Measurements from ENCODE around the gene CCDC154.

Gene CCDC154

DNA sequence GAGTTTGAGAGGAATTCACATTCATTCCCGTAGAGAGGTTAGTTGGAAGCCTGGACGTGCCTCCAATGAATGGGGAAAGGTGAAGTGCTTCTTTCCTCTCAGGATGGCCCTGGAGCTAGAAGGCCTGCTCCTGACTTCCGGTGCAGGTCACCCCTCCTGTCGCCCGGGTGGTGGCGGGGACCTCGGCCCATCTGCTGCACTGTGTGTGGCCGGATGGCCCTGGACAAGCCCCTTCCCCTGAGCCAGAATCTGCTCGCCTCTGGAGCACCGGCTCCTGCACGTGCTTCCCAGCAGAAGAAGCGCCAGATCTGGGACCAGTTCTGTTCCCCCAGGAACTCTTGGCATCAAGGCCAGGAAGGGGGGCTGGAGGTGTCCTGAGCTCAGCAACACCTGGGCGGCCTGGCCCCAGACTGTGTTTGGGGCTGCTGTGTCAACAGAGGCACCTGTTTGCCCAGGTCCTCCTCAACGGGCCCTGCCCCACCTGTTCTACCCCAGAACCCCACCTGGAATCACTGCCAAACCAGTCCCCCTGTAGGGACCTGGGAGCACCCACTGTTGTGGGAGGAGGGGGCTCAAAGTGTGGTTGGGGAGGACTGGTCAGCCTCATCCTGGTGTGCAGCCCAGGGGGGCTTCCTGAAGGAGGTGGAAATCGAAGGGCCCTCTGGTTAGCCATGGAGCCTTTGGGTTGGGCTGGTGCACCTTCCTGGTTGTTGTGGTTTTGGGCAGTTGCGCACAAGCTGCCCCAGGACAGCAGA lies 18.6 kb downstream of the CCDC154 start:
- no peak for DNase-seq (ENCODE audit: low read depth, low spot score)

DNA sequence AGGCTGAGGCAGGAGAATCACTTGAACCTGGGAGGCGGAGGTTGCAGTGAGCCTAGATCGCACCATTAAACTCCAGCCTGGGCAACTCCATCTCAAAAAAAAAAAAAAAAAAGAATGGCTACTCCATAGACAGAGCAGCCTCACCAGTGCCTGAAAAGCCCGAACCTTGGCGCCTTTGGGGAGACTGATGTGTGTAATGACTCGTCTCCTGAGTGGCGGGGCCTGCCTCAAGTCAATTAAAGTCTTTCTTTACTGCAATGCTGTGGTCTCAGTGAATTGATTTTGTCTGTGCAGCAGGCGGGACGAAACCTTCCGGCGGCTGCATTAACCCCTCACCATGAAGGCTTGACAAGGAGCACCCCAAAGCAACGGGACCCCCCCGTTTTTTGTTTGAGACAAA lies 20.3 kb downstream of the CCDC154 start:
- DNase-seq (ENCODE audit: low read depth, low spot score) = no peak

DNA sequence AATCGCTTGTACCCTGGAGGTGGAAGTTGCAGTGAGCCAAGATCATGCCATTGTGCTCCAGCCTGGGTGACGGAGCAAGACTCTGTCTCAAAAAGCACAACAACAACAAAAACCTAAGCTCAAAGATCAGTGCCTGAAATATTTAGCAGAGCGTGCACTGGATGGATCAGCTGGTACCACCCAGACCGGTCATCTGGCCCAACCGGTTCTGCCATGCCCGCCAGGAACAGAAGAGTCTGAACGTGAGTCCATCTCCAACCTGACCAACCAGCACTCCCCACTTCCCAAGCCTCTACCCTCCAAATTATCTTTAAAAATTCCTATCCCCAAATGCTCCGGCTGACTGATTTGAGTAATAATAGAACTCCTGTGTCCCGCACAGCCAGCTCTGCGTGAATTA lies 22.3 kb downstream of the CCDC154 start:
- no peak for DNase-seq (ENCODE audit: low read depth, low spot score)

DNA sequence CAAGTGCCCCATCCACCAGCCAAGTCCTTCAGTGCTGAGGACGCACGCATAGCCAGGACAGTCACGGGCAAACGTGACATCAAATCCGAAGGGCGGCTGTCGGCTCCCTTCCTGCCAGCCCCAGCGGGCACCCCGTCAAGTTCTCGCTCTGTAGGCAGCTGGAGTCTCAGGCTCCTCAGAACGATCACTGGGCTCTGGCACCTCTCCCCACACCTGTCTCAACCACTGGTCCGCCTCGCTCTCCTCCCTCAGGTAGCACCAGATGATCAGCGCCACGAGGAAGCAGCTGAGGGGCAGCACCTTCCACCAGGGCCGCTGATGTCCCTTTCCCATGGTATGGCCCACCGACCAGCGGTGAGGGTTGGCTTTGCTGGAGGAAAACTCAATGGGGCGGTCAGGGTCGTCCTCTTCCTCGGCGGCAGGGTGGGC lies 24.2 kb downstream of the CCDC154 start:
- no peak for DNase-seq (ENCODE audit: low read depth, low spot score)

DNA sequence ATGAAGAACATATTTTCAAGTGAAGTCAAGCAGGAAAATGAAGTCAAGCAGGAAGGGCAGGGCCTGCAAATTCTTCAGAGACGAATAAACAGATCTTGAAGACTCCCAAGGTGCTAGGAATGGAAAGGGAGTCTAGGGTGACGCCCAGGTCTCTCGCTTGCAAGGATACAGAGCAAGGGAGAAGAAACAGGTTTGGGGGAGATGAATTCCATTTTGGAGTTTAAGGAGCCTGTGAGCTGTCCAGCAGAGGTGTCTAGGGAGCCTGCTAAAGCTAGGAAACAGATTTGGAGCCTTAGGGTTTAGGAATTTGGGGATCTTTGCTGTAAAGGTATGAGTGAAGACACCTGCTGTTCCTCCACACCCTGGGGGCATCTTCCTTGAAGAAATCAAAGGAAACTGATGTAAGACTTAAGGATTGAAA lies 27.8 kb downstream of the CCDC154 start:
- no peak for DNase-seq (ENCODE audit: low read depth, low spot score)

DNA sequence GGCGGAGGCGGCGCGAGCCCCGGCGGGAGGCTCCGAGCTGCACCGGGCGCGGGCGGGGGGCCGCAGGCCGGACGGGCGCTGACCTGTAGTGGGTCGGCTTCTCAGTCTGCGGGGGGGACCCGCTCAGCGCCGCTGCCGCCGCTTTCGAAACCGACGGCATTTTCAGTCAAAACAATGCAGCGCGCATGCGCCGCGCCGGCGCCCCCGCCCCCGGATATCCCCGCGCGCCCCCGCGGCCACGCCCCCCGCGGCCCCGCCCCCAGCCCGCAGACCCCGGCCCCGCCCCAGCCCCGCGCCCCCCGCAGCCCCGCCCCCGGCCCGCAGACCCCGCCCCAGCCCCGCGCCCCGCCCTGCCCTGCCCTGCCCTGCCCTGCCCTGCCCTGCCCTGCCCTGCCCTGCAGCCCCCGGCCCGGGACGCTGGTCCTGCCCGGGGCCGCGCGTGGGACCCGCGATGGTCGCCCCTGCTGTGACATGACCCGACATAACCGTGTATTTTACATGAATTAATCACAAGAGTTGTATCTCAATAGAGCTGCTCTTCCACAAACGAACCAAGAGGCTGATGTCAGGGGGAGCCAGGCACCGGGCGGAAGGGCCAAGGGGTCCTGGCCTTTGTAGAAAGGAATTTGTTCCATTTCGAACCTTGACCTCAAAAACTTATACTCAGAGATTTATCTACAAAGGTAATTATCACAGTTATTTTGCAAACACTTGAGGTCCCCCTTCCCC lies 29.7 kb downstream of the CCDC154 start, which contains the start of gene UNKL:
Gene UNKL, minus strand, starts transcription at position 173 of the 729 bp plus-strand sequence. Its CDS starts 13 bp downstream, at position 160.
- peak; percentile 64 for DNase-seq (ENCODE audit: low read depth, low spot score)

DNA sequence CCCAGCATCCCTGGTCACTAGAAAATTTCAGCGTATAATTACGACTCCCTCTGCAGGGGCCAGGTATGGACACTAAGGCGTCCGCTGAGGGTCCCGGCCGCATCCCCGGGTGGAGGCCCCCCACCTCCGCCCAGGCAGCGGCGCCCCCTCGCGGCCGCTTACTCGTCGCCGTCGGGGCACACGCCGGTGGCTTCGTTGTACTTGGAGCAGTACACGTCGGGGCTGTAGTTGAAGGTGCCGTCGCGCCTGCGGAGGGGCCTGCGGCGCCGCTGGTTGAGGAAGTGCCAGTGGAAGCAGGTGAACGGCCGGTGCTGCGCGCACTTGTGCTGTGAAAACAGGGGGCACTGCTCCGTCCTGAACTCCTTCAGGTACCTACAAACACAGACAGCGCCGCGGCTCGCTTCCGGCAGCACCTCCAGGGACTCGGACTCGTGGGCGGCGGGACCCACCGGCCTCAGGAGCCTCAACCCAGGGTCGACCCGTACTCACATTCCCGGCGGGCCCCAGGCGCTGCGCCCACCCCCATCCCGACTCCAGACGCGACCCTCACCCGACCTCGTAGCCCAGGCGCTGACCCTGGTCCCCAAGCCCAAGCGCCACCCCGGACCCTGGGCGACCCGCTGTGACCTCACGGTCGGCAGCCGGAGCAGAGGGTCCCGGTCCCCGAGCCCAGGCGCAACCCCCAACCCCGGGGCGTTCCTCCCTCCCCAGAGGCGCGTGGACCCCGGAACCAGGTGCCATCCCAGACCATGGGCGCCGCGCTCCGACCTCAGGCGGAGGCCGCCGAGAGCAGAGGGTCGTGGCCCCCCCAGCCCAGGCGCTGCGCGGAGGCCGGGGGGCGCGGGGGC lies 30.4 kb downstream of the CCDC154 start:
- peak; percentile 25 for DNase-seq (ENCODE audit: low read depth, low spot score)

DNA sequence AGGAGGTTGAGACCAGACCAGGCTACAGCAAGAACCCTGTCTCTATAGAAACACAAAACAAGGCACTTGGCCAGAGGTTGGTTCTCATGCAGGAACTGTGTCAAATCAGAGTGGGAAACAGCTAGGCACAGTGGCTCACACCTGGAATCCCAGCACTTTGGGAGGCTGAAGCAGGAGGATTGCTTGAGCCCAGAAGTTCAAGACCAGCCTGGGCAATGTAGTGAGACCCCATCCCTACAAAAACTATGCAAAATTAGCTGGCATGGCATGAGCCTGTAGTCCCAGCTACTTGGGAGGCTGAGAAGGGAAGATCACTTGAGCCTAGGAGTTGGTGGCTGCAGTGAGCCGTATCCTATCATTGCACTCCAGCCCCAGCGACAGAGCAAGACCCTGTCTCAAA lies 31.5 kb downstream of the CCDC154 start:
- no peak for DNase-seq (ENCODE audit: low read depth, low spot score)

DNA sequence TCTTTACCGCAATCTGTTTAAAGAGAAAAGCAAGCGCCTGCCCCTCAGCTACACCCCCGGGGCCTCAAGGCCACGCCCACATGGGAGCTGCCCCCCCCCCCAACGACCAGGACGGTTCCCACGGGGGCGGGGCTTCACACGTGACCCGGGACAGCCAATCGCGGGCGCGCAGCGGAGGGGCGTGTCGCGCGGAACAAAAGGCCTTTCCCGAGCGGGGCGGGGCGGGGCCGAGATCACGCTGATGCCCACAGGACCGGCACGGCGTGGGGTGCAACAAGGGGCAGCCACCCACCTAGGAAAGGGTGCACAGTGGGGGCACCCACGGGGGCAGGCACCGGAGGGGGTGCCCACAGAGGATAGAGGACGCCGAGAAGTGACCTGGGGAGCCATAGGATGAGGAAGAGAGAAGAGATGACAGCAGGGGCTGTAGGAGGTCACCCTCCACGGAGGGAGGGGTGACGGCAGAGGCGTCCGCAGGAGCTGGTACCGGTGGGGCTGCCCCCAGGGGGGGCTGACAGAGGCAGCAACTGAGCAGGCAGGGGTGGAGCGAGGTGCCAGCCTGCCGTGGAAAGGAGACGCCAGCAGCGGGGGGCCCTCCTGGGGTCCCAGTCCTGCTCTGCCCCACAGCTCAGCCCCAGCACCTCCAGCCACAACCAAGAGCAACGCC lies 36.1 kb downstream of the CCDC154 start:
- DNase-seq (ENCODE audit: low read depth, low spot score) = peak; percentile 93

DNA sequence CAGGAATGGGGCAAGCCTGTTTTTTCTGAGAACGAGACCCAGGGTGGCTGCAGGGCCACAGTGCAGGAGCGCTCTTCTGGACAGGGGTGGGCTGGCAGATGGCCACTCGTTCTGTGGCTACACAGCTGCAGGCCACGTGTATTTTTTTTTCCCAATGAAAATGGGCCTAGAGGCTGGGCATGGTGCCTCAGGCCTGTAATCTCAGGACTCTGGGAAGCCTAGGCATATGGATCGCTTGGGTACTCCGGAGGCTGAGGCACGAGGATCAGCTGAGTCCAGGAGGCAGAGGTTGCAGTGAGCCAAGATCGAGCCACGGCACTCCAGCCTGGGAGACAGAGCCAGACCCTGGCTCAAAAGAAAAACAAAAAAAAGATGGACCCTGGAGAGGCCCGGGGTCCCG lies 36.6 kb downstream of the CCDC154 start:
- no peak for DNase-seq (ENCODE audit: low read depth, low spot score)

DNA sequence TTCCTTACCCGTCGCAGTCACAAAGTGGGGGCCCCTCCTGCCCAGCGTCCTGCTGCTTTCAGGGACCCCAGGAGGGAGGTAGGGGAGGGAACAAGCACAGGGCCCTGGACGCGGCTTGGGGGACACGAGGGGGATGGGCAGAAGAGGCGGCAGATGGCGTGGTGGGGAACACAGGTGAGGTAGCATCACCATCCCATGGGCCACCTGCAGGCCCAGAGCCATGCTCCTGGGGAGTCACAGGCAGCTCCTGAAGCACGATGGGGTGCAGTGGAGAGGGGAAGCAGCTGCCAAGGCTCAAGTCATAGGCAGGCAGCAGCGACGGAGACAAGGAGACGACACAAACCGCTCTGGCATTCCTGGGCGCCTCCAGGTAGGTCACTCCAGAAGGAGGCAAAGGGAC lies 40.6 kb downstream of the CCDC154 start:
- no peak for DNase-seq (ENCODE audit: low read depth, low spot score)

DNA sequence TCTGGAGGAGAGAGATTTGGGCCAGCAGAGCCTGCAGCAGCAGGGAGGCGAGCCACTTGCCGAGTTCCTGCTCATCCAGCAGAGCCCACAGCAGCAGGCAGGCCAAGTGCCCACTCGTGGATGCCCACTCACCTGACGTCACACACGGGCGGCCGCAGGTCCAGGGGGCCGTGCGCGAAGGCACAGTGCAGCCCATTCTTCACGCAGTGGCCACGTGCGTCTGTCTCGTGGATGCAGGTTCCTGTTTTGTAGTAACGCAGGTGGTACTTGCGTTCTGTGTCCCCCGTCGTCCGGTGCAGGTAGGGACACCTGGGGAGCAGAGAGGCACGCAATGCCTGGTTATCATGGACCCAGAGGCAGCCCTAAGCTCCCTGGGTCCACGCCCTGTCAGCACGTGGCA lies 41.3 kb downstream of the CCDC154 start:
- DNase-seq (ENCODE audit: low read depth, low spot score) = no peak

DNA sequence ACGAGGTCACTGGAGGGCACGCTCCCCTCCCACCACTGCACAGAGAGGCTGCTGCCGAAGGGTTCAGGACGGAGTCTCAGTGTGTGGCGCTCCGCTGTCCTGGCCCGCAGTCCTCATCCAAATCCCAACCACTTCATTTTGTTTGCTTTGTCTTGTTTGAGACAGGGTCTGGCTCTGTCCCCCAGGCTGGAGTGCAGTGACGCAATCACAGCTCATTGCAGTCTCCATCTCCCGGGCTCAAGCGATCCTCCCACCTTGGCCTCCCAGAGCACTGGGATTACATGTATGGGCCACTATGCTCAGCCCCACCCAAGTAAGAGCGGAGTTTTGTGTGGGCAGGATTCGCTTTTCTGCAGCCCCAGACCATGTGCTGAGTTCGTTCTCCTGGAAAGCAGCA lies 42.6 kb downstream of the CCDC154 start:
- DNase-seq (ENCODE audit: low read depth, low spot score) = no peak

DNA sequence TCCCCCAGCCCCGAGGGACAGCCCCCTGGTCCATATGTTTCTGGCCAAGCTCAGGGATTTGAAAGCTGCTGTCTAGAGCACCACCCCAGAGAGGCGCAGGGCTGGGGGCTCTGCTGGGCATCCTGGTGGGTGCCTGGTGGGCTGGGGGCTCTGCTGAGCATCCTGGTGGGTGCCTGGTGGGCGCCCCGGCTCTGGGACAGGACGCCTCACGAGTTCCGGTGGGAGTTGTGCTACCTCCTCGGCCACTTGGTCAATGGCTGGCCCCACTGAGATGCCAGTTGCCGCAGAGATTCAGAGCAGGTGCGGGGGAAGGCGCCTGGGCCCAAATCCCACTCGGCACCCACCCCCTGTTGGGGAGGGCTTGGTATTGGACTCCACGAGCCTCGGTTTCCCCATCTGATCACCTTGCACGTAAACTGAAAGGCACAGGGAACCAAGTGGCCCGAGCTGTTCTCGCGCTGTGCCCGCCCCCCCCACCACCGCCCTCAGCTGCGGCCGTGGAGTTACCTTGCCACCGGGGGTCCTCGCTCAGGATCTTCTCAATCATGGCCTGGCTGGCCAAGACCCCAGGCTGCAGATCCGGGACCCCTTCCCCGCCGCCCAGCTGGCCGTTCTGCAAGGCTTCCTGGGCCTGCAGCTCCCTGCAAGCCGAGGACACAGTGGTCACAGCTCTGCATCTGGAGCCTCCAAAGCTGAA lies 43.1 kb downstream of the CCDC154 start:
- DNase-seq (ENCODE audit: low read depth, low spot score) = no peak

DNA sequence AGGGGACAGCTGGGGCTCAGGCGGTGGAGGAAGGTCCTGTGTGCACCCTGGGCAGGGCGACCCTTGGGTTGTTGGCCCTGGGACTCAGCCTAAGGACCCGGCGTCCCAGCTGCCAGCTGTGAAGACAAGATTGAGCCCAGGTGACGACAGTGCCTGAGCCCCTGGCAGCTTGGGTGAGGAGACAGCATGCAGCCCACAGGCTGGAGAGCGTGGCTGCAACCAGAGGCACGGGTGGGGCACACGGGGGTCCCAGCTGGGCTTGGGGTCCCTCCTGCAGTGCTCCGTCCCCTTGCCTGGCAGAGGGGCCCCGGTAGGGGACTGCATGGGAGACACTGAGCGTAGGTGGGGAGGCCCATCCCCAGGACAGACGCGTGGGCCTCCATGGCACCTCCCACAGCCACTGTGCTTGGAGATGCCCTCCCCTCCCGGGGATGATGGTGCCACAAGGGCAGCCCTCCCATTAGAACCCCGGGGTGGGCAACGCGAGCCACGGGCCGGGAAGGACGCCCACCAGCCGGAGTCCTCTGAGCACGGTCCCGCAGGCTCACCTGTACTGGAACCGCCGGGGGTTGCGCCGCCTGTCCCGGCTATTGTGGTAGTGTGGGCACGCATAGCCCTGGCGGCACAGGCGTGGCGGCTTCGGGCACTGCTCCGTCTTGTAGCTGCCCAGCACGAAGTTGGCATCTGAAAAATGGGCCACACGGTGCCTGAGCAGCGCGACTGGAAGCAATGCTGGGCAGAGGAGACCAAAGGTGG lies 45.4 kb downstream of the CCDC154 start:
- no peak for DNase-seq (ENCODE audit: low read depth, low spot score)

DNA sequence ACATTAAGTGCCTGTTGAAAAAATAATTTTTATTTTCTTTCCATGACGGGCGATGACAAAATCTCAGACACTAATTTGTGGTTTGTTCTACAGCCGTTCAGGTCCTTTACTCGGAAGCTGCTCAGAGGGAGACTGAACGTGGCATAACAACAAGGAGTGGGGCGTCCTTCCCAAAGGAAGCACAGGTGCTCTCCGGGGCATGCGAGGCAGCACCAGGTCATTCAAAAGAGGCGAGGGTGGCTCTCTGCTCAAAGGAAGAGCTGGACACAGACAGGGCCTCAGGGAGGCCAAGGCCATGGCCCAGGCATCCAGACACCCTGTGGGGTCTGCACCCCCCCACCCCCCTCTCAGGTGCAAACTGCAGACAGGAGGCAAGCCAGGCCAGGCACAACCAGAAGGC lies 46.0 kb downstream of the CCDC154 start:
- no peak for DNase-seq (ENCODE audit: low read depth, low spot score)

DNA sequence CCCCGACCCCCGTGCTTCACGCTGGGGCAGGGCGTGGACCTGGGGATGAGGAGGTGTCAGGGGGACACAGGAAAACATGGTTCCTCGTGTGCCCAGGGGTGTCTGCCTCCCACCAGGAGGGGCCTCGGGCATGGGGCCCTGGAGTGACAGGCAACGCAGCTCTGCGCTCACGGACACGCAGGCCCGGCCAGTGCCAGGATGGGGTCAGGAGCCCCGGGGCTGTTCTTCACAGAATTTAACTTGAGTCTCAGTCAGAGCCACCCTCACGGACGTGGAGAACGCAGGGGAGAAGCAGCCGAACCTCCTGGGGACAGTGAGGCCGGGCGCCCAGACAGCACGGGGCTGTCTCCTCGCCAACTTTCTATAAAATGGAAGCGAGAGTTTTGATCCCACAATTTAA lies 46.6 kb downstream of the CCDC154 start:
- DNase-seq (ENCODE audit: low read depth, low spot score) = no peak

DNA sequence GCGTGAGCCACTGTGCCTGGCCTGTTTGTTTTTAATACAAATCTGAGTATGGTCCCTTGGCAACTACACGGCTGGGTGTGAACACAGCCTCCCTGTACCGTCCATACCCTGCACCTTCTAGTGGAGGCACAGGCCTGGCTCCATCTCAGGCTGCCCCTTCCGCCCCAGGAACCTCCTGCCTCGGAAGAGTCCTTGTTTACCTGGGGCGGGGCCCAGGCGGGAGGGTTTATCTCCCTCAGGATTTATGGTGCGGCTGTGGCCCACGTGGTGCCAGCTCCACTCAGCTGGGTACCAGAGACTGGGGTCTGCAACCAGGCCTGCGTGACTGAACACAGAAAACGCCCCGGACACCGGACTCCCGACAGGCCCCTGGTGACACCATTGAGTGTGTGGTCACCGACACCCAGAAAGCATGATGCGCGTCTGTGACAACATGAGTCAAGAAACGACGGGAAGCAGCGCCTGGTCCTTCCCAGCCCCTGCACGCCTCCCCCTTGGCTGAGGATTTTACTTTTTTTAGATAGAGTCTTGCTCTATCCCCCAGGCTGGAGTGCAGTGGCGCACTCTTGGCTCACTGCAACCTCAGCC lies 48.8 kb downstream of the CCDC154 start:
- no peak for DNase-seq (ENCODE audit: low read depth, low spot score)

DNA sequence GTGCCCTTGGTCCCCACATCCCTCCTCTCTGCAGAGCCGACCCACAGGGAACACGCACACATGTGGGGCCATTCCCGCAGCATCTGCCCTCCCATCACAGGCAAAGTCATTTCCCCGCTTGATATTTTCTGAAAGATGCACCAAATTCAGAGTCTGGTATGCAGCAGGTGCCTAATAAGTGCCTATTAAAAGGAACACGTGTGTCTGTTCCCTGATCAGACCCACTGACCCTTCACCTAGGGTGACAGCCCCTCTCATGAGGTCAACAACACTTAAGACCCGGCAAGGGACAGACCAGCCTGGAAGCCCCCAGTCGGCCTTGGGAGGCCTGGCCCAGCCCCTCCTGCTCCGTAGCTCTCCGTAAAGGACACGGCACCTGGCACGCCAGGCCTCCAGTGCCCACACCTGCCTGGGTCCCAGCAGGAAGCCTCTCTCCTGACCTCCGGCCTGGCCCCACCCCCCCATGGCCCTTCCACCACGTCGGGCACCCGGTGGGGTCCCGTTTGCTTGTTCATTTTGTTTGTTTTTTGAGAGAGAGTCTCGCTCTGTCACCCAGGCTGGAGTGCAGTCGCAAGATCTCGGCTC lies 49.9 kb downstream of the CCDC154 start:
- no peak for DNase-seq (ENCODE audit: low read depth, low spot score)
